ENCODE results near the gene ARID1B. TPM values are rescaled to one million over a fixed set of nuclear protein-coding genes. Genes with fewer than 3 reads are reported as not detected.

Gene ARID1B
- total RNA-seq, 1 donor, result 55.0 TPM

DNA sequence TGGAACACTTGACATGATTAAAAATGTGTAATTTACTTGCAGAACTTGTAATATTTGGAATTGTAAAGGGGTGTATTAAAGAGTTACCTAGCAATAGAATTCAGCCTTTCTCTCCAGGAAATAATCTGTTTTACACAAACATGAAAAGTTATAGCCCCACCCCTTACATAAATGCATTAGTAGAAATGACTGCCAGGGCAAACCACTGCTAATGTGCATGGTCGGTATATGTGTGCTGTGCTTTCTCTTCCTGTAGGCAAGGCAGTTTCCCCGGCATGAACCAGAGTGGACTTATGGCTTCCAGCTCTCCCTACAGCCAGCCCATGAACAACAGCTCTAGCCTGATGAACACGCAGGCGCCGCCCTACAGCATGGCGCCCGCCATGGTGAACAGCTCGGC lies 389.6 kb downstream of the ARID1B start:
- no peaks in the 10 kb centered on the region for H3K4me1 ChIP-seq (ENCODE audit: insufficient read depth, low read length)
- peaks cover 18% of the 10 kb centered on the region for H3K36me3 ChIP-seq (ENCODE audit: insufficient read depth, low read length)
- H3K27ac ChIP-seq (ENCODE audit: low read depth, low read length), result no peak overlapping the region
- no peak for DNase-seq (ENCODE audit: insufficient read length, low spot score, missing footprints)
- no peak overlapping the region for H3K4me3 ChIP-seq (ENCODE audit: insufficient read depth, low read length)
- H3K4me2 ChIP-seq (ENCODE audit: insufficient read depth, low read length), result no peak overlapping the region
- H2AFZ ChIP-seq (ENCODE audit: low read length), result no peak overlapping the region
- no peaks in the 10 kb centered on the region for H3K27me3 ChIP-seq (ENCODE audit: insufficient read depth, low read length)
- H3K79me2 ChIP-seq (ENCODE audit: insufficient read depth, low read length), result no peaks in the 10 kb centered on the region
- TF ChIP-seq, protein P1, sequence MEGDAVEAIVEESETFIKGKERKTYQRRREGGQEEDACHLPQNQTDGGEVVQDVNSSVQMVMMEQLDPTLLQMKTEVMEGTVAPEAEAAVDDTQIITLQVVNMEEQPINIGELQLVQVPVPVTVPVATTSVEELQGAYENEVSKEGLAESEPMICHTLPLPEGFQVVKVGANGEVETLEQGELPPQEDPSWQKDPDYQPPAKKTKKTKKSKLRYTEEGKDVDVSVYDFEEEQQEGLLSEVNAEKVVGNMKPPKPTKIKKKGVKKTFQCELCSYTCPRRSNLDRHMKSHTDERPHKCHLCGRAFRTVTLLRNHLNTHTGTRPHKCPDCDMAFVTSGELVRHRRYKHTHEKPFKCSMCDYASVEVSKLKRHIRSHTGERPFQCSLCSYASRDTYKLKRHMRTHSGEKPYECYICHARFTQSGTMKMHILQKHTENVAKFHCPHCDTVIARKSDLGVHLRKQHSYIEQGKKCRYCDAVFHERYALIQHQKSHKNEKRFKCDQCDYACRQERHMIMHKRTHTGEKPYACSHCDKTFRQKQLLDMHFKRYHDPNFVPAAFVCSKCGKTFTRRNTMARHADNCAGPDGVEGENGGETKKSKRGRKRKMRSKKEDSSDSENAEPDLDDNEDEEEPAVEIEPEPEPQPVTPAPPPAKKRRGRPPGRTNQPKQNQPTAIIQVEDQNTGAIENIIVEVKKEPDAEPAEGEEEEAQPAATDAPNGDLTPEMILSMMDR (IDR thresholded peaks at IDR 0.05; ENCODE audit: extremely low read depth, low read depth, low read length), result no peak
- H3K9me3 ChIP-seq (ENCODE audit: low read depth, low read length), result no peaks in the 10 kb centered on the region
- H4K20me1 ChIP-seq (ENCODE audit: insufficient read depth, low read length), result no peaks in the 10 kb centered on the region

GRCh38 chr6:157167837-157168236 lies 390.7 kb downstream of the ARID1B start:
- Histone ChIP-seq H3K27ac (ENCODE audit: low read depth, low read length) (no peak overlapping the region), H3K4me1 (ENCODE audit: insufficient read depth, low read length) (no peaks in the 10 kb centered on the region), H3K4me2 (ENCODE audit: insufficient read depth, low read length) (no peak overlapping the region), H3K9me3 (ENCODE audit: low read depth, low read length) (no peaks in the 10 kb centered on the region), H3K79me2 (ENCODE audit: insufficient read depth, low read length) (no peaks in the 10 kb centered on the region), H3K36me3 (ENCODE audit: insufficient read depth, low read length) (peaks cover 18% of the 10 kb centered on the region), H2AFZ (ENCODE audit: low read length) (no peak overlapping the region), H3K4me3 (ENCODE audit: insufficient read depth, low read length) (no peak overlapping the region), H3K27me3 (ENCODE audit: insufficient read depth, low read length) (no peaks in the 10 kb centered on the region), H4K20me1 (ENCODE audit: insufficient read depth, low read length) (no peaks in the 10 kb centered on the region)
- no peak for DNase-seq (ENCODE audit: insufficient read length, low spot score, missing footprints)
- TF ChIP-seq, protein P1 (IDR thresholded peaks at IDR 0.05; ENCODE audit: extremely low read depth, low read depth, low read length), result no peak

DNA sequence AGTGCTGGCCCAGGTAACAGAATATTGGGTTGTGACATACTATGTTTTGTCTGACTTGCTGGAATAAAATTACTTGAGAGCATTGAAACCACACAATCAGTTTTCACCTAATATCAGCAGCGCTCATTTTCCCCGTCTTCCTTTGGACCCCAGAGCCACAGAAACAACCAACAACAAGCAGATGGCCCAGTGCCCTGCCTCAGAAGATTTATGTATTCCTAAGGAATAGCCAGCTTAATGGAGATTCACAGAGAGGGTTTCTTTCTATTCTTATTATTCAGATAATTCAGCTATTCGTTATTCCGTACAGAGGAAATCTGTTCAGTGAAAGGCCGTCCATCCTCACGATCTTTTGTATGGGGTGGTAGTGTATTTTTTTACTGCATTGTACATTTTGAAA lies 391.3 kb downstream of the ARID1B start:
- no peak overlapping the region for H2AFZ ChIP-seq (ENCODE audit: low read length)
- DNase-seq (ENCODE audit: insufficient read length, low spot score, missing footprints), result no peak
- H3K27me3 ChIP-seq (ENCODE audit: insufficient read depth, low read length), result no peaks in the 10 kb centered on the region
- no peak overlapping the region for H3K27ac ChIP-seq (ENCODE audit: low read depth, low read length)
- no peaks in the 10 kb centered on the region for H3K79me2 ChIP-seq (ENCODE audit: insufficient read depth, low read length)
- H3K4me1 ChIP-seq (ENCODE audit: insufficient read depth, low read length), result no peaks in the 10 kb centered on the region
- no peaks in the 10 kb centered on the region for H3K9me3 ChIP-seq (ENCODE audit: low read depth, low read length)
- no peak overlapping the region for H3K4me3 ChIP-seq (ENCODE audit: insufficient read depth, low read length)
- H3K4me2 ChIP-seq (ENCODE audit: insufficient read depth, low read length), result no peak overlapping the region
- H4K20me1 ChIP-seq (ENCODE audit: insufficient read depth, low read length), result no peaks in the 10 kb centered on the region
- peaks cover 18% of the 10 kb centered on the region for H3K36me3 ChIP-seq (ENCODE audit: insufficient read depth, low read length)
- TF ChIP-seq, protein P1 (IDR thresholded peaks at IDR 0.05; ENCODE audit: extremely low read depth, low read depth, low read length), result no peak

- H3K79me2 ChIP-seq (ENCODE audit: insufficient read depth, low read length), result no peaks in the 10 kb centered on the region
- H3K36me3 ChIP-seq (ENCODE audit: insufficient read depth, low read length), result peaks cover 18% of the 10 kb centered on the region
- TF ChIP-seq, protein P1 (IDR thresholded peaks at IDR 0.05; ENCODE audit: extremely low read depth, low read depth, low read length), result no peak
- no peaks in the 10 kb centered on the region for H3K4me1 ChIP-seq (ENCODE audit: insufficient read depth, low read length)
- no peak for DNase-seq (ENCODE audit: insufficient read length, low spot score, missing footprints)
- H2AFZ ChIP-seq (ENCODE audit: low read length), result no peak overlapping the region
- no peaks in the 10 kb centered on the region for H3K9me3 ChIP-seq (ENCODE audit: low read depth, low read length)
- H3K4me2 ChIP-seq (ENCODE audit: insufficient read depth, low read length), result no peak overlapping the region
- H3K4me3 ChIP-seq (ENCODE audit: insufficient read depth, low read length), result no peak overlapping the region
- H3K27ac ChIP-seq (ENCODE audit: low read depth, low read length), result no peak overlapping the region
- no peaks in the 10 kb centered on the region for H3K27me3 ChIP-seq (ENCODE audit: insufficient read depth, low read length)
- H4K20me1 ChIP-seq (ENCODE audit: insufficient read depth, low read length), result no peaks in the 10 kb centered on the region
Measured at GRCh38 chr6:157169226-157169625, 392.0 kb downstream of the ARID1B start.
